Thyroid gland (tissue), 4 donors: ENCODE results near the gene LAMTOR1. TPM values are rescaled to one million over a fixed set of nuclear protein-coding genes. Genes with fewer than 3 reads are reported as not detected.
"Not testable (repeated sequence)": the region's sequence is repeated elsewhere in the genome, so short reads cannot be mapped to it uniquely, and the experiment has no call there.

Source experiments
- DNase-seq, 2 donors: peaks; one replicate each; pipeline ENCODE4 v3.0.0-alpha.2; 2019
- H3K27ac ChIP-seq, 3 donors: fragments of 200-600 bp; sonication (generic); 1 replicate in 2 of 3; 2 replicates in 1 of 3; pipeline ENCODE4 v1.5.1; 2016 to 2019; ENCODE audit warnings: mild to moderate bottlenecking in 1 of 3, moderate library complexity in 1 of 3
- H3K27me3 ChIP-seq: fragments of 200-600 bp; sonication (generic); one replicate; pipeline ENCODE4 v1.5.1; 2019
- H3K36me3 ChIP-seq, 2 donors: fragments of 200-600 bp; sonication (generic); one replicate each; pipeline ENCODE4 v1.5.1; 2016 to 2019
- H3K4me1 ChIP-seq, 2 donors: fragments of 200-600 bp; sonication (generic); one replicate each; pipeline ENCODE4 v1.5.1; 2017 to 2019
- H3K4me3 ChIP-seq, 3 donors: fragments of 200-600 bp; sonication (generic); replicated peaks in 1 of 3; 1 replicate in 2 of 3; 2 replicates in 1 of 3; pipeline ENCODE4 v1.5.1; 2016; ENCODE audit warnings: mild to moderate bottlenecking in 1 of 3
- H3K9me3 ChIP-seq: fragments of 200-600 bp; sonication (generic); one replicate; pipeline ENCODE4 v1.5.1; 2017
- CTCF ChIP-seq, 6 experiments: fragments of 200-600 bp in 3 of 6; fragments of 450-650 bp in 3 of 6; sonication (generic) in 3 of 6; IDR thresholded peaks; one replicate each; pipeline ENCODE4 v1.5.1; 2016 to 2019; ENCODE audit warnings: antibody characterized with exemption in 6 of 6, mild to moderate bottlenecking in 2 of 6, inconsistent platforms in 1 of 6, moderate library complexity in 1 of 6
- POLR2A ChIP-seq, 2 donors: fragments of 450-650 bp; IDR thresholded peaks; one replicate each; pipeline ENCODE4 v1.6.1; 2017; ENCODE audit warnings: antibody characterized with exemption in 2 of 2, mild to moderate bottlenecking in 2 of 2, moderate library complexity in 1 of 2
- WGBS, 2 donors: methylation state at CpG; one replicate each; pipeline ENCODE4 v1.1.5; 2017; 5-methylcytosine and 5-hydroxymethylcytosine counted together
- intact Hi-C: fragments of 100-400 bp; cut with DNase I; formaldehyde crosslinking; loops from one replicate; pipeline ENCODE4 v1.15.1; 2023
- total RNA-seq, 4 donors: library from RNA; depleted of rRNA; stranded (reverse); fragments of >200 nt; gene quantifications; one replicate each; pipeline ENCODE4 v1.2.3, GENCODE V29; 2016

Gene LAMTOR1
- total RNA-seq, 4 donors from 2014 or later, result 127 to 204 (median 182) TPM

DNA sequence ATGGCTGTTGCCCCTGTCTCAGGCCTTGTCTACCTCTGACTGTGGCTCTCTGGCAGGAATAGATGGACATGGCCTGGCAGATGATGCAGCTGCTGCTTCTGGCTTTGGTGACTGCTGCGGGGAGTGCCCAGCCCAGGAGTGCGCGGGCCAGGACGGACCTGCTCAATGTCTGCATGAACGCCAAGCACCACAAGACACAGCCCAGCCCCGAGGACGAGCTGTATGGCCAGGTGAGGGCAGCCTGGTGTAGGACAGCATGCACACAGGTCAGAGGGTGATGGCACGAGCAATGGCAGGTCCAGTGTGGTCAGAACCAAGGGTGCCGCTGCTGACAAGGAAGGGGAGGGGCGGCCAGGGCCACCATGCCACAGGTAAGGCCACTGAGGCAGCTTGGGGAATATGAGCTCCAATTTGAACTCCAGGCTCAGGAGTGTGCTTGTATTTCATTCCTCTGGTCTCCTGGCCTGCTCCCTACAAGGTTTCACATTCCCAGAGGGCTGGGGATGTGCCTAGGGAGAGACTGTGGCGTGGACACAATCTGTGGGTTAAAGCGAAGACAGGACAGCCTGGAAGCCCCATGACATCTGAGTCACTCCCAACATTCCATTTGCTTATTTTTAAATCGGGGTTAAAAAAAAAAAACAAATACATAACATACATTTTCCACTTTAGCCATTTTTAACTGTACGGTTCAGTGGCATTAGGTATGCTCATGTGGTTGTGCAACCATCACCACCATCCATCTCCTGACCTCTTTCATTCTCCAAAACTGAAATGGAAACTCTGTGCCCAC lies 33.0 kb upstream of the LAMTOR1 start:
- Histone ChIP-seq H3K9me3 (no peaks in the 10 kb centered on the region), H3K4me1 (no peaks in the 10 kb centered on the region), H3K36me3 (no peaks in the 10 kb centered on the region), H3K27ac (no peak overlapping the region), H3K4me3 (no peak overlapping the region), H3K27me3 (no peaks in the 10 kb centered on the region)
- TF ChIP-seq POLR2A (IDR thresholded peaks at IDR 0.05) (no peak), CTCF (IDR thresholded peaks at IDR 0.05) (no peak)
- WGBS, 2 donors, result 85 to 93% methylated on average over 8 to 14 of the region's 14 CpGs
- no peak for DNase-seq
- intact Hi-C loops, result no loop called here

DNA sequence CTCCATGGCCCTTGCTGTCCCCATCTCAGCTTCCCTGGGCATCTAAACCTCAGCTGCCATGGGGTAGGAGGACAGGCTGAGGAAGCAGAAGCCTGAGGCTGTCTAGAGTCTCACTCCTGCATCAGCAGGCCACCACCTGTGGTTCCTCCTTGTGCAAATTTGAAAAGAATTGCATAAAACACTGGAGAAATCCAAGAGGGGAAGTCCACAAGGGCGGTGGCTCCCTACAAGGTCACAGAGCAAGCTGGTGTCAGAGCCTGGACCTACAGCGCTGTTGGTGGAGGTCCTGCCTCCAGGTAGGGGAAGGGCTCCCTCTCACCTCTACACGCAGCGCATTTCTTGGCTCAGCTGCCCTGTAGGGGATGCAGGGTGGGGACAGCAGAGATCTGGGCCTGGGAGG lies 32.4 kb upstream of the LAMTOR1 start, which contains the start of gene FOLR3:
FOLR3 (plus strand) TSS at position 253 of the 400 bp plus-strand sequence. CDS start 228 bp downstream, outside the sequence.
- H3K9me3 ChIP-seq, H3K27me3 ChIP-seq, DNase-seq, H3K4me1 ChIP-seq, H3K27ac ChIP-seq, H3K4me3 ChIP-seq, H3K36me3 ChIP-seq, intact Hi-C loops: not testable (repeated sequence)
- WGBS, 2 donors, result 71 to 84% methylated on average over 4 of the region's 4 CpGs

- H3K36me3 ChIP-seq, result no peaks in the 10 kb centered on the region
- H3K9me3 ChIP-seq, result no peaks in the 10 kb centered on the region
- no peak for TF ChIP-seq CTCF (IDR thresholded peaks at IDR 0.05)
- TF ChIP-seq POLR2A (IDR thresholded peaks at IDR 0.05), result no peak
- H3K4me1 ChIP-seq, result peaks cover 14 to 17% of the 10 kb centered on the region in 2 donors
- intact Hi-C loops, result no loop called here
- no peak overlapping the region for H3K27ac ChIP-seq
- WGBS, 2 donors, result 88 to 89% methylated on average over 2 of the region's 2 CpGs
- H3K27me3 ChIP-seq, result no peaks in the 10 kb centered on the region
- H3K4me3 ChIP-seq, result no peak overlapping the region
- no peak for DNase-seq
These were observed 29.5 kb upstream of the LAMTOR1 start for GRCh38 chr11:72132646-72133045.

GRCh38 chr11:72129381-72129780 lies 26.3 kb upstream of the LAMTOR1 start:
- WGBS, 2 donors, result 30 to 34% methylated on average over 3 of the region's 3 CpGs
- TF ChIP-seq POLR2A (IDR thresholded peaks at IDR 0.05) (no peak), CTCF (IDR thresholded peaks at IDR 0.05) (no peak)
- Histone ChIP-seq H3K27ac (peak overlapping the region; percentile 73 to 81 (median 78)), H3K27me3 (no peaks in the 10 kb centered on the region), H3K36me3 (no peaks in the 10 kb centered on the region), H3K4me1 (peaks cover 25% of the 10 kb centered on the region in 2 donors), H3K9me3 (no peaks in the 10 kb centered on the region), H3K4me3 (no peak overlapping the region)
- DNase-seq, result peak; percentile 57 to 62
- intact Hi-C loops, result no loop called here

- intact Hi-C loops, result no loop called here
- 64 to 66% methylated on average over 2 of the region's 2 CpGs for WGBS, 2 donors
These were observed 24.8 kb upstream of the LAMTOR1 start for GRCh38 chr11:72127923-72128322.

More at GRCh38 chr11:72127923-72128322, 24.8 kb upstream of the LAMTOR1 start:
- peak overlapping the region in 2 of 3 donors; percentile 73 to 81 for H3K27ac ChIP-seq
- no peaks in the 10 kb centered on the region for H3K36me3 ChIP-seq
- H3K4me1 ChIP-seq, result peaks cover 36 to 37% of the 10 kb centered on the region in 2 donors
- TF ChIP-seq CTCF (IDR thresholded peaks at IDR 0.05), result no peak
- DNase-seq, result no peak
- no peaks in the 10 kb centered on the region for H3K9me3 ChIP-seq
- H3K27me3 ChIP-seq, result no peaks in the 10 kb centered on the region
- no peak overlapping the region for H3K4me3 ChIP-seq
